ENCODE results near the gene ATRX. TPM values are rescaled to one million over a fixed set of nuclear protein-coding genes. Genes with fewer than 3 reads are reported as not detected.

The ATRX gene
- total RNA-seq, 1 donor from 2014 or later = 255 TPM

Small RNA genes lying within 50 kb of the gene (small RNA-seq; reads per million reads assigned to genes)
- not detected for gene FABP5P15 (ENCODE audit: low replicate concordance)

Other genes with a start within 250 kb of the ATRX start
- 12.0 TPM for gene MAGT1, start 109.2 kb upstream of the ATRX start, total RNA-seq
- 123 TPM for gene COX7B, start 113.3 kb upstream of the ATRX start, total RNA-seq
- 11.1 TPM for gene ATP7A, start 124.5 kb upstream of the ATRX start, total RNA-seq
- not detected for gene PGAM4, start 183.4 kb upstream of the ATRX start, total RNA-seq

Data from temporal lobe (tissue), 2 donors.